Hepatocyte (in vitro differentiated cells): Measurements from ENCODE around the gene RBFOX2.

Experiments used
- EZH2 ChIP-seq: fragments of 200-600 bp; sonication (generic); IDR thresholded peaks from 2 replicates; pipeline ENCODE4 v1.6.1; 2016; ENCODE audit warnings: antibody characterized with exemption, mild to moderate bottlenecking, borderline replicate concordance
- EZH2phosphoT487 ChIP-seq: fragments of 200-600 bp; sonication (generic); IDR thresholded peaks from one replicate; pipeline ENCODE4 v1.6.1; 2018; ENCODE audit warnings: antibody characterized with exemption, mild to moderate bottlenecking, low read depth, moderate library complexity; ENCODE audit not compliant: unreplicated experiment, severe bottlenecking
- TF ChIP-seq, protein P1 (sequence below): fragments of 200-600 bp; sonication (generic); IDR thresholded peaks from 2 replicates; pipeline ENCODE4 v1.5.1; 2016; ENCODE audit warnings: antibody characterized with exemption, mild to moderate bottlenecking; ENCODE audit not compliant: poor library complexity

DNA sequence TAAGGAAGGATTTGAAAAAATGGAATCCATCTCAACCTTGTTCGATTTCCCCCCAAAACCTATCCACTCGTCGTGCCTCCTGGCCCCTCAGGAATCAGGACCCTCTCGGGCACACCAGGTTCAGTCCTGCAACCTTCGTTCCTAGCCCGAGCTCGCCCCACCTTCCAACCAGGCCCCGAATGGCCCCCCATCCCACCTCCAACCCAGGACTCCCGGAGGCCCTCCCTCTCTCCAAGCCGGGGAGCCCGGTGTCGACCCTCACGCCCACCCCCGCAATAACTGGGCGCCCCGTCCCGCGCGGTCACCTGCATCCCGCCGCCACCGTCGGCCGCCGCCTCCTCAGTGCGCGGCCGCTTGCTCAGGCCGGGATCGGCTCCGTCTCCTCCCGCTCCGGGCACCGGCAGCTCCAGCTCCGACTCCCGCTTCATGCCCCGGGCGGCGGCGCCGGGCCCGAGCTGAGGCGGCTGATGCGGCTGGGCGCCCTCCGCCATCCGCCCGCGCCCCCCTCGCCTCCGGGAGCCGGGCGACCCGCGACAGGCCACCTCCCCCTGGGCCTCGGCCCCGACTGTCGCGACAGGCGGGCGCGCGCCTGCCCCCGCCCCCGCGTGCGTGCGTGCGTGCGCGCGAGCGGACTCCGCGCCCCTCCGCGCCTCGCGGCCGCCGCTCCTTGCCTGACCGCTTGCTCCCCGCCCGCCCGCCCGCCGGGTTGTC, 534 bp downstream of the RBFOX2 start:
- TF ChIP-seq, protein P1, sequence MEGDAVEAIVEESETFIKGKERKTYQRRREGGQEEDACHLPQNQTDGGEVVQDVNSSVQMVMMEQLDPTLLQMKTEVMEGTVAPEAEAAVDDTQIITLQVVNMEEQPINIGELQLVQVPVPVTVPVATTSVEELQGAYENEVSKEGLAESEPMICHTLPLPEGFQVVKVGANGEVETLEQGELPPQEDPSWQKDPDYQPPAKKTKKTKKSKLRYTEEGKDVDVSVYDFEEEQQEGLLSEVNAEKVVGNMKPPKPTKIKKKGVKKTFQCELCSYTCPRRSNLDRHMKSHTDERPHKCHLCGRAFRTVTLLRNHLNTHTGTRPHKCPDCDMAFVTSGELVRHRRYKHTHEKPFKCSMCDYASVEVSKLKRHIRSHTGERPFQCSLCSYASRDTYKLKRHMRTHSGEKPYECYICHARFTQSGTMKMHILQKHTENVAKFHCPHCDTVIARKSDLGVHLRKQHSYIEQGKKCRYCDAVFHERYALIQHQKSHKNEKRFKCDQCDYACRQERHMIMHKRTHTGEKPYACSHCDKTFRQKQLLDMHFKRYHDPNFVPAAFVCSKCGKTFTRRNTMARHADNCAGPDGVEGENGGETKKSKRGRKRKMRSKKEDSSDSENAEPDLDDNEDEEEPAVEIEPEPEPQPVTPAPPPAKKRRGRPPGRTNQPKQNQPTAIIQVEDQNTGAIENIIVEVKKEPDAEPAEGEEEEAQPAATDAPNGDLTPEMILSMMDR, result no peak
- TF ChIP-seq EZH2 (no peak), EZH2phosphoT487 (no peak)
